ENCODE measurements around the gene HPD. TPM values are rescaled to one million over a fixed set of nuclear protein-coding genes. Genes with fewer than 3 reads are reported as not detected.

HPD gene
- total RNA-seq = not detected in 2 replicates

GRCh38 chr12:121858662-121859572, at the start of gene HPD:
Gene HPD, minus strand, starts transcription at chr12:121858859. Its CDS starts 36 bp downstream, at chr12:121858823.

GRCh38 chr12:121888478-121889273, 30.0 kb upstream of the HPD start, which contains the start of gene PSMD9:
Gene PSMD9, plus strand, starts transcription at chr12:121888790. Its CDS starts 67 bp downstream, at chr12:121888857.

DNA sequence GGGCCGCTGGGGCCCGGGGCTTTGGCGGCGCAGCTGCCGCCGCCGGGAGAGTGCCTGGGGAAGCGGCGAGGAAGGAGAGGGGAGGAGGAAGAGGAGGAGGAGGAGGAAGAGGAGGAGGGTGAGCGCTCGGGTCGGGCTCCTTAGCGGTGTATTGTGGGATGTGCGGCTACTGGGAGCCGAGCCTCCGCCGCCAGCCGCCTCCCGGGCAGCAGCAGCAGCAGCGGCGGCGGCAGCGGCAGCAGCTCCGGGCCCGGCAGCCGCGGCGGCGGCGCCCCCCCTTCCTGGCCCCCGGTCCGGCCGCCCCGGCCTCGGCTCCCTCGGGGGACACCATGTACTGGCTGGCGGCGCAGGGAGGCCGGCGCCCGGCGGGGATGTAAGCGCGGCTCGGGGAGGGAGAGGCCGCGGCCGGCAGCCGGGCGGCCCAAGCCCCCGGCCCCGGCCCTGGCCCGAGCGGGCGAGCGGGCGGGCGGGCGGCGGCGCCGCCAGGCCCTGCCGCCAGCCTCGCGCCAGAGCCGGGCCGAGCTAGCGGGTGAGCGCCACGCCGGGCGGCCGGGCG, 54.7 kb downstream of the HPD start, which contains the start of gene SETD1B:
SETD1B (plus strand) TSS at position 149 of the 556 bp plus-strand sequence. CDS start 729 bp downstream, outside the sequence.

DNA sequence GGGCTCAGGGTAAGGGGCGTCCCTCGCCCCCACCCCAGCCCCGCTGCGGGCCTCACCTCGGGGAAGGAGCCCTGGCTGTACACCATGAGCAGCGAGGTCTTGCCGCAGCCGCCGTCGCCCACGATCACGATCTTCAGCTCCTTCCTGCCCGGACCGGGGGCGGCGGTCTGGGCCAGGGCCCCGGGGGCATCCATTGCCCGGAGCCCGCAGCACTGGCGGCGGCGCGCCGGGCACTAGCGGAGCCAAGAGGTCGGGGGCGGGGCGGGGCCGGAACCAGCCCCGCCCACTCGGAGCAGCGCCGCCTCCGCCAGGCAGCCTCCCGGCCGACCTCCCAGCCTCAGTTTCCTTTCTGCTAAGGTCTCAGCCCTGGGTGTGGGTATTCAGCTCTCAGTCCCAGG, 65.2 kb downstream of the HPD start, which contains the start of gene RHOF:
RHOF (minus strand) TSS at position 249 of the 398 bp plus-strand sequence; CDS start at position 194, 55 bp downstream.

Other genes starting within 250 kb of the HPD start
- 13.7 and 19.1 TPM in 2 replicates for gene ORAI1, start 232.3 kb downstream of the HPD start, total RNA-seq
- gene MORN3, start 189.2 kb downstream of the HPD start, total RNA-seq = 1.6 TPM in 1 of 2 replicates, not detected in the other
- 6.6 and 8.8 TPM in 2 replicates for gene TMEM120B, start 146.1 kb downstream of the HPD start, total RNA-seq
- gene RHOF, start 65.2 kb downstream of the HPD start, total RNA-seq = 12.9 and 32.4 TPM in 2 replicates
- gene SETD1B, start 54.9 kb downstream of the HPD start, total RNA-seq = 2.0 and 3.0 TPM in 2 replicates
- gene PSMD9, start 29.9 kb upstream of the HPD start, total RNA-seq = 61.9 and 144 TPM in 2 replicates
- gene CFAP251, start 59.7 kb upstream of the HPD start, total RNA-seq = 62.5 and 81.1 TPM in 2 replicates
- 14.8 and 16.9 TPM in 2 replicates for gene BCL7A, start 163.0 kb upstream of the HPD start, total RNA-seq
- gene MLXIP, start 219.9 kb upstream of the HPD start, total RNA-seq = 8.5 and 10.6 TPM in 2 replicates

Data from hair follicular keratinocyte (primary cell).